SHP77 treated with DMSO at 0.1 percent for 48 hours (cell line): Measurements from ENCODE around the gene ZFP62.
A peak's percentile ranks its signal among the peaks of the same experiment; 100 is the strongest.
"Not testable (repeated sequence)": the region's sequence is repeated elsewhere in the genome, so short reads cannot be mapped to it uniquely, and the experiment has no call there.

Experiments used
- DNase-seq: peaks from one replicate; lab custom pipeline; 2025; lab: John Stamatoyannopoulos, UW

The ZFP62 gene

DNA sequence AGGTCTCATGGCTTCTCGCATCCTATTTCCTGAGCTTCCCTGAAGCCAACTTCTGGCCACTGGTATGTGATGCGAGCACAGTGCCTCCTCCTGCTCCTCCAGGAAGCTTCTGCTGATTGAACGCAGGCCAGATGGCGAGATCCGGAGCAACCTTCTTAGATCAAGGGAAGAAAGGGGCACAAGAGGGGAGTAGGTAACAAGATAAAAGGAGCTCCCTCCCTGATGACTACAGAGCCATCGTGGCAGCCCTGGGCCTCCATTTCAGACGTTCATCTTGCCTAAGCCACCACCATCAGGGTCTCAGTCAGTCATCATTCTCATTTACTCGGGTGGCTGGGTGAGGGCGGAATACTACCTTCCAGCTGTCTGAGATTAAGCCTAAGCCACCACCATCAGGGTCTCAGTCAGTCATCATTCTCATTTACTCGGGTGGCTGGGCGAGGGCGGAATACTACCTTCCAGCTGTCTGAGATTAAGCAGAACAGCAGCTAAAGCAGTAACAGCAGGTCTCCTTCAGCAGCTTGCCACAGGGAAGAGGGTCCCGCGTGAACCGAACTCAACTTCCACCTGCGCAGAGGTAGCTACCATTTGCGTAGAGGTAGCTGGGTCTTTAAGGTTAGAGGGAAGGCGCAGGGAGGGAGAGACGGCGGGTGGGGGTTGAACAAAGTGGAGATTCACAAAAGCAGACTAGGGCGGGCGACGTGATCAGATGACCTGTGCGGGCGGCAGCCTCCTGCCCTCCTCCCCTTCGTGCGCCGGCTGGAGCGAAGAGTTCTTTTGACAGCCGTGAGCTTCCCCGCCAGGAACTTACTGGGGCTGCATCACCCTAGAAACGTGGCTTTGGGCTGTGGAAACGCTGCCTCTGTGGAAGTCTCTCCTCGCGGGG is 30.6 kb downstream of the ZFP62 start:
- DNase-seq: no peak

GRCh38 chr5:180829726-180830125 is 31.4 kb downstream of the ZFP62 start:
- no peak for DNase-seq

DNA sequence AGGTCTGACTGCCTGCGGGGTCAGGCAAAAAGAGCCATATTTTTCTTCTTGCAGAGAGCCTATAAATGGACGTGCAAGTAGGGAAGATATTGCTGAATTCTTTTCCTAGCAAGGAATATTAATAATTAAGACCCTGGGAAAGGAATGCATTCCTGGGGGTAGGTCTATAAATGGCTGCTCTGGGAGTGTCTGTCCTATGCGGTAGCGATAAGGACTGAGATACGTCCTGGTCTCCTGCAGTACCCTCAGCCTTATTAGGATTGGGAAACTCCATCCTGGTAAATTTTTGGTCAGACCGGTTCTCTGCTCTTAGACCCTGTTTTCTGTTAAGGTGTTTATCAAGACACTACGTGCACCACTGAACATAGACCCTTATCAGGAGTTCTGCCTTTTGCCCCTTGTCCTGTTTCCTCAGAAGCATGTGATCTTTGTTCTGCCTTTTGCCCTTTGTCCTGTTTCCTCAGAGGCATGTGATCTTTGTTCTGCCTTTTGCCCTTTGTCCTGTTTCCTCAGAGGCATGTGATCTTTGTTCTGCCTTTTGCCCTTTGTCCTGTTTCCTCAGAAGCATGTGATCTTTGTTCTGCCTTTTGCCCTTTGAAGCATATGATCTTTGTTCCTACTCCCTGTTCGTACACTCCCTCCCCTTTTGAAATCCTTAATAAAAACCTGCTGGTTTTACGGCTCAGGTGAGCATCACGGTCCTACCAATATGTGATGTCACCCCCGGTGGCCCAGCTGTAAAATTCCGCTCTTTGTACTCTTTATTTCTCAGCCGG is 32.1 kb downstream of the ZFP62 start:
- DNase-seq: not testable (repeated sequence)

DNA sequence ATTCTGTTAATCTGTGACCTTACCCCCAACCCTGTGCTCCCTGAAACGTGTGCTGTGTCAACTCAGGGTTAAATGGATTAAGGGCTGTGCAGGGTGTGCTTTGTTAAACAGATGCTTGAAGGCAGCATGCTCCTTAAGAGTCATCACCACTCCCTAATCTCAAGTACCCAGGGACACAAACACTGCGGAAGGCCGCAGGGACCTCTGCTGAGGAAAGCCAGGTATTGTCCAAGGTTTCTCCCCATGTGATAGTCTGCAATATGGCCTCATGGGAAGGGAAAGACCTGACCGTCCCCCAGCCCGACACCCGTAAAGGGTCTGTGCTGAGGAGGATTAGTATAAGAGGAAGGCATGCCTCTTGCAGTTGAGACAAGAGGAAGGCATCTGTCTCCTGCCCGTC is 33.7 kb downstream of the ZFP62 start:
- DNase-seq: not testable (repeated sequence)

DNA sequence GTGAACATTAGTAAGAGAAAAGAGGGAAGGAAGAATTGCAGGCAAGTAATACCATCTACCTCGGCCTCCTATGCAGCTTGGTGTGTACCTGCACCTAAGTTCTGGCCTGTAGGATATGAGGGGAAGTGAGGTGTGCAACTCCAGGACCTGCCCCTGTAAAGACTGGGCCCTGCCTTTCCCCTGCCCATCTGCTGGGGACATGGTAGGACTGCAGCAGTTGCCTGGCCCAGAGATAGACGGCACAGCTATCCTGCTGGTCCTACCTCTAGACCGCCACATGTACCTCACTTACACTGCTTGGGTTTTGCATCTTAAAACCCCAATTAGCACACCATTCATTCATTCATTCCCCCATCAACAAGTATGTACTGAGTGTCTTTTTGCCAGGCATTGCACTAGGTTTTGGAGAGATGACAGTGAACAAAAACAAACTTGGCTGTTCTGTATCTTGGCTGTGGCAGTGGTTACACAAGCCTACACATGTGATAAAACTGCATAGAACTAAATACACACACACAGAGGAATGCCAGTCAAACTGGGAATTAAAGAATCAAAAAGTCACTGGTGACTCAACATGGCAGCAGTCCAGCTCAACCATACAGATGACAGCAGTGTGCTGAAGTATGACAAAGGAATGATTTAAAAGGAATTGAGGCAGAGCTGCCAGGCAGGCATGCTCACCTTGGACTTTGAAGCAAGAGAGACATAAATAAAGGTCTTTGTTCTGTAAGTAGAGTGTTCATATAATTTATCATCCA is 35.1 kb downstream of the ZFP62 start:
- no peak for DNase-seq

GRCh38 chr5:180824630-180825476 is 36.2 kb downstream of the ZFP62 start:
- no peak for DNase-seq

- DNase-seq: no peak
These were observed 37.0 kb downstream of the ZFP62 start for GRCh38 chr5:180823940-180824629.

DNA sequence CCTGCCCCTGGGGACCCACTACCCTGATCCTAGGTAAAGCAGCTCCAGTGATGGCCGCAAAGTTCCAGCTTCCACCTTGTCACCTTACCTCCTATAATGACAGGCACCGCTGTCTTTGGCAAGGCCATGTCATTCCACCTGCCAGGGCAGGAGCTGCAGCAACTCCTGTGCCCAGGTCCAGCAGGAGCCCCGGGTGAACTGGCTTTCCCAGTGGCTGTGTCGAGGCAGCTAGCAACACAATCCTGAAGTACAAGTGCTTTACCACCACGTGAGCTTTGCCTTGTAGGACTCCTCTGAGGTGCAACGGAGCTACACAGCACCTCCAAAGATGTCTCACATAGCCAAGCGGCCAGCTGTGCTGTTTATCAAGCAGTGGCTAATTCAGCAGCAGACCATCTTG is 37.7 kb downstream of the ZFP62 start:
- no peak for DNase-seq

GRCh38 chr5:180821538-180821937 is 39.5 kb downstream of the ZFP62 start:
- no peak for DNase-seq

- no peak for DNase-seq
These were observed 40.2 kb downstream of the ZFP62 start for GRCh38 chr5:180820788-180821321.

DNA sequence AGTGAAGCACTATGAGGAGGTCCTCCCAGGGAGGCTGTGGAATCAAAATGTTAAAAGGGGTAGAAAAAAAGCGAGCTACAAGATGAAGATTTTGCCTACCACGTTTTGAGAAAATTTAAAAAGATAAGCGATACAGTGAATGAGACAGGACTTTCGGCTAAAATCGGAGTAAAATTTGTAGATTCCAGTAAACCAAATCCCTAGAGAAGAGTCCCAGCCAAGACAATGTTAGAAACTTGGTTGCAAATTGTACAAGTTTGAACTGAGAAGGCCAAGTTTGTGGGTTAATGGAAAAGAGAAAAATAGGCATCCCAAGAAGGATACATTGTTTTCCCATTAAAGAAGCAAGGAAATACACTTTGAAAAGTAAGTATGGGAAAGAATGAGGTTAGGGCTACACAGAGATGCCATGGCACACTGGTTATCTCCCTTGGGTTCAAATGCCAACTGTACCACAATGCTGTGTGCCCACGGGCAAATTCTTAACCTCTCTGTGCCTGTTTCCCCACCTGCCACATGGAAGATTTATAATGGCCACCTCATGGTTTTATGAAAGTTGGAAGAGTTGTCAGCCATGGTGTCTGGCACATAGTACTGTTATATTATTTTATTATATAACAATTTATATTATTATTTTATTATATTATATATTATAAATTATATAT is 42.3 kb downstream of the ZFP62 start:
- DNase-seq: no peak

GRCh38 chr5:180817893-180818674 is 43.0 kb downstream of the ZFP62 start:
- DNase-seq: no peak

DNA sequence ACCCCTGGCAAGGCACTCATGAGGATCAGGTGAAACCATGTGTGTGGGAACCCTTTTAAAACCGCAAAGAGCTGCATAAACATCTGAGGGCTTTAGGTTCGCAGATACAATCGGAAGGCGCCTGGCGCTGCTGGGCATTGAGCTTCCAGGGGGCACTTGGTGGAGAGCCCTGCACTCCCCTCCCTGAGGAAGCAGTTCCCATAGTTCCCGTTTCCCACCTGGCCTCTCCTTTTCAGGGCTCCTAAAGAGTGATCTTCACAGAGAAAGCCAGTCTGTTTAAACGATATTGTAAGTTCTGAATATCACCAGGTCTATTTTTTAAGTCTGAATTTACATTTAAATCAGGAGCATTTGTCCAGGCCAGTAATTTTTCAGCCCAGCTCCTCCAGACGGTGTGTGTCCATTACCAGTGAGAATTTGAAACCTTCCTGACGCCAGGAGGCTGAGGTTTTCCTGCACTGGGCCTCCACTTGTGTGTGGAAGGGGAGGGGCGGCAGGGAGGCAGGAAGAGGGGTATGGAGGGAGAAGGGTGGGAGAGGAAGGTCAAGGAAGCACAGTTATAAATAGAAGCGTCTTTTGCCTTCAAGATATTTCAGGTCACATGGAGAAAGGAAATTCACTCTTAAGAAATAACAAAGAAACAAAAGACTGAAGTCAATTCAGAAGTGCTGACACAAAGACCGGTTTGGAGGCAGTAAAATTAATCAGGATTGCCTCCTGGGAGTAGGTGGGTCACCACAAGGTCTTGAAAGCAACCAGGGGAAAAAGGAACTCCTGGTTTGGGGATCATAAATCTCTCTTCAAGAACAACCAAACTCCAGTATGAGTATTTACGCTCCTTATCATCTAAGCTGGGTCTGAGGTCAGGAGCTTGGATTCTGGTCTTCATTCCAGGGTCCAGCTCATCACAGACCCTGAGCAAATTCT is 44.2 kb downstream of the ZFP62 start:
- DNase-seq: peak; percentile 47

DNA sequence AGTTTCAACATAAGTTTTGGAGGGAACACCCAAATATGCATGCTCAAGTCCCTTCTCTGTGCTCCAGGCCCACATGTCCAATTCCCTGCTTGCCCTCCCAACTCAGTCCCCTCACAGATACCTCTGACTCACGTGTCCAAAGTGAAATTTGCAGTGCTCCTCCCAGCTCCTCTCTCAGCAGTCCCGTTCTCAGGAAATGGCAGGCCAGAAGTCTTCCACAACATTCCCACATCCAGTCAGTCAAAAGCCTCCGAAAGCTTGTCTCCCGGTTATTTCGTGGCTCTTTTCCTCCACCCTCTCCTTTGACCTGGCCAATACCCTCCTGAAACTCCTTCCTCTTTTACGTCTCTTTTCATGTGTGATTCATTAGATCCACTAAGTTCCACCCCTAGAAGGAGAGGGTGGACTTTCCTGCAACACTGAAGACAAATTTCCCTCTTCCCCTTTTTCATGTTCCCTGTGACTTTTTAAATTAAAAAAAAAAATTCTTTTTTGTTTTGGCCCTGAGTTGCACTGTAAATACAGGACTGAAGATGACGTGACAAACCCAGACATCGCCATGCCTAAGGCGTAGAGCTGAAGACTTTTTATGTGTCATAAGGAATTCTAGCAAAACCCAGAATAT is 45.7 kb downstream of the ZFP62 start:
- no peak for DNase-seq

DNA sequence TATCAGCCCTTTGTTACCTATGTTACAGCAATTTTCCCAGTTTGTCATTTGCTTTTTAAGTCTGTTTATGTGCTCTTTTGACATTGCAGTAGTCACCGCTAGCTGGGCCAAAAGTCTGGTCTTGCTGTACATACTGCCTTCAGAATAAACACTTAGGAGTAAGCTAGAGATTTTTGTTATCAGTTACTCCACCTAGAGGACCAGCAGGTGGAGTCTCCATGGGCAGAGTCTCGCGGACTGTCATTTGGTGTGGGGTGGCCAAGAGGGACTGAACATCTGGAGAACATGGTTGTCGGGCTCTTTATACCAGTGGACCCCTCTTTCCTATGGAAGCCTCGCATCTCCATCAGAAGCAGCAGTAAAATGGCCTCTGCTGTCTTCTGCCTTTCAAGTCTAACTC is 47.7 kb downstream of the ZFP62 start:
- DNase-seq: no peak

- DNase-seq: no peak
These were observed 49.4 kb downstream of the ZFP62 start for GRCh38 chr5:180811623-180812124.

DNA sequence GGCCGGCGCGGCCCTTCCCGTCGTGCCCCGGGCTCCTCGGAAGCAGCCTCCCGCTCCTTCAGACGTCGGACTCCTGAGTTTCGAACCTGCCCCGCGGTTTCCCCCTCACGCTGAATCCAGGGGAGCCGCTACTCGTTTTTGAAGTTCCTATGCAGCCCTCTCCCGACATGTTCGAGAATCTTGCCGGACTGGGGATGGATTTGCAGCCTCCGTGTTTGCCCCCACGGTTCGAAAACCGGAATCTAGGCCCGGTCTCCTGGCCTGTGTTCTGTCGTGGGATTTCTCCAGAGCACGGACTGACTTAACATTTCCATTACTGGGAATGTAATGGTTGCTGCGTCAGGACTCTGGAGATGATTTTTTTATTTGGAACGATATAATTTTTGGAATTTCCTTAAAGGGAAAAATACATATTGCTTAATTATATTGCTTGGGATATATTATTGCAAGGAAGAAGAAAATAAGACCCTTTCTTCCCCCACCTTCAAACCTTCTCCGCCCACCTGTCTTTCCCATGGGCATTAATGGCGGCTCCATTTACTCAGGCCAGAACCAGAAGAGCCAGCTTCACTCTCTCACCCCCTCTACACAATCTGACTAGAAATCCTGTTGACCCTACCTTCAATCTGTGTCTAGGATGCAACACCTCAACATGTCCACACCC is 50.0 kb downstream of the ZFP62 start:
- DNase-seq: no peak
